GM20000 (cell line): Measurements from ENCODE around the gene NBL1.

Experiments used
- DNase-seq: peaks from one replicate; pipeline ENCODE4 v3.0.0; 2012; ENCODE audit warnings: low spot score
- TF ChIP-seq, protein P1 (sequence below): IDR thresholded peaks from 2 replicates; pipeline ENCODE4 v1.5.1; 2012; ENCODE audit warnings: mild to moderate bottlenecking, control low read depth; ENCODE audit errors: extremely low read depth, missing control alignments

Gene NBL1

GRCh38 chr1:19656780-19657466 is 12.8 kb downstream of the NBL1 start:
- DNase-seq, result no peak
- TF ChIP-seq, protein P1, sequence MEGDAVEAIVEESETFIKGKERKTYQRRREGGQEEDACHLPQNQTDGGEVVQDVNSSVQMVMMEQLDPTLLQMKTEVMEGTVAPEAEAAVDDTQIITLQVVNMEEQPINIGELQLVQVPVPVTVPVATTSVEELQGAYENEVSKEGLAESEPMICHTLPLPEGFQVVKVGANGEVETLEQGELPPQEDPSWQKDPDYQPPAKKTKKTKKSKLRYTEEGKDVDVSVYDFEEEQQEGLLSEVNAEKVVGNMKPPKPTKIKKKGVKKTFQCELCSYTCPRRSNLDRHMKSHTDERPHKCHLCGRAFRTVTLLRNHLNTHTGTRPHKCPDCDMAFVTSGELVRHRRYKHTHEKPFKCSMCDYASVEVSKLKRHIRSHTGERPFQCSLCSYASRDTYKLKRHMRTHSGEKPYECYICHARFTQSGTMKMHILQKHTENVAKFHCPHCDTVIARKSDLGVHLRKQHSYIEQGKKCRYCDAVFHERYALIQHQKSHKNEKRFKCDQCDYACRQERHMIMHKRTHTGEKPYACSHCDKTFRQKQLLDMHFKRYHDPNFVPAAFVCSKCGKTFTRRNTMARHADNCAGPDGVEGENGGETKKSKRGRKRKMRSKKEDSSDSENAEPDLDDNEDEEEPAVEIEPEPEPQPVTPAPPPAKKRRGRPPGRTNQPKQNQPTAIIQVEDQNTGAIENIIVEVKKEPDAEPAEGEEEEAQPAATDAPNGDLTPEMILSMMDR, result no peak

DNA sequence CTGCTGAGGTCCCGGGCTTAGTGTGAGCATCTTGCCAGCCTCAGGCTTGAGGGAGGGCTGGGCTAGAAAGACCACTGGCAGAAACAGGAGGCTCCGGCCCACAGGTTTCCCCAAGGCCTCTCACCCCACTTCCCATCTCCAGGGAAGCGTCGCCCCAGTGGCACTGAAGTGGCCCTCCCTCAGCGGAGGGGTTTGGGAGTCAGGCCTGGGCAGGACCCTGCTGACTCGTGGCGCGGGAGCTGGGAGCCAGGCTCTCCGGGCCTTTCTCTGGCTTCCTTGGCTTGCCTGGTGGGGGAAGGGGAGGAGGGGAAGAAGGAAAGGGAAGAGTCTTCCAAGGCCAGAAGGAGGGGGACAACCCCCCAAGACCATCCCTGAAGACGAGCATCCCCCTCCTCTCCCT is 13.4 kb downstream of the NBL1 start:
- TF ChIP-seq, protein P1, result no peak
- no peak for DNase-seq

- DNase-seq, result no peak
- TF ChIP-seq, protein P1, result no peak
These were observed 14.1 kb downstream of the NBL1 start for GRCh38 chr1:19658186-19658585.

DNA sequence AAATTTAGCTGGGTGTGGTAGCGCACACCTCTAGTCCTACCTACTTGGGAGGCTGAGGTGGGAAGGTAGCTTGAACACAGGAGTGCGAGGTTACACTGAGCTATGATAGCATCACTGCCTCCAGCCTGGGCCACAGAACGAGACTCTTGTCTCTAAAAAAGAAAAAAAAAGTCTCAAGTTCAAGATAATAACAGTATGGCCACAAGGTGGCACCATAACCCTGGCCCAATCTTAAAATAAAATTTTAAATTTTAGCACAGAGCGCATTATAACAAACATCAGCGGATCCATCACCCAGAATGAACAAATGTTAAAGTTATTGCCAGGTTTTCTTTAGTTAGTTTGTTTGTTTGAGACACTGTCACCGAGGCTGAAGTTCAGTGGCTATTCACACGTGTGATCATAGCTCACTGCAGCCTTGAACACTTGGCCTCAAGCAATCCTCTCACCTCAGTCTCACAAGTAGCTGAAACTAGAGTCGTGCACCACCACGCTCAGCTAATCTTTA is 17.7 kb downstream of the NBL1 start:
- TF ChIP-seq, protein P1, result no peak
- DNase-seq, result peak; percentile 61

- DNase-seq, result no peak
- TF ChIP-seq, protein P1, result no peak
These were observed 18.2 kb downstream of the NBL1 start for GRCh38 chr1:19662313-19662712.

DNA sequence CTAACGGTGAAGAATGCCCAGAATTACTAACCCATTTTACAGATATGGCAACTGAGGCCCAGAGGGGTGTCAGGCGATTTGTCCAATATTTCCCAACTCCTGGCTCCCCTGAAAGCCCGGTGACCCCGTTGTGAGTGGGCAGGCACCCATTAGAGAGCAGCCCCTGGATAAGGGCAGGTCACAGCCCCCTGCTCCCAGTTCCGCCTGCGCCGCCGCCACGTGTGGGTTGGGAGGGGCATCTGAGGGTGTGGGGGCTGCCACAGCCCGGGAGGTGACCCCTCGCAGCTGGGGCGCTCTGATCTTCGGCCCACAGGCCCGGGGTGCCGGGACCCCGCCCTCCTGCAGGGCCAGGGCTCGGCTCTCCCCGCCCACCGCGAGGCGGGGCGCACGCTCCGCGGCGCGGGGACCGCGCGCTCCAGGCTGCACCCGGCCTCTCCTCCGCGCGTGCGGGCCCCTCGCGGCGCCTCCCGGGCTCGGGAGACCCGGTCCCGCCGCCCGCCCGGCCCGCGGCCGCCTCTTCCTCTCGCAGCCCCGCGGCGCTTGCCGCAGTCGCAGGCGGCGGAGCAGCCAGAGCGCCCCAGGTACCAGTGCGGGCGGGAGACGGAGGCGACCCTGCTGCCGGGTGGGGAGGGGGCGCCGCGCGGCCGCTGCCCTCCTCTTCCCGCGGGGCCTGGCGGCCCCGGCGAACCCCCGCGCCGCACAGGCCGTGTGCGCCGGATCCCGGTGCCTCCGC is 20.5 kb downstream of the NBL1 start, which contains the start of gene HTR6:
Gene HTR6, plus strand, starts transcription at position 423 of the 733 bp plus-strand sequence. CDS start 879 bp downstream, outside the sequence.
- TF ChIP-seq, protein P1, result no peak
- peak; percentile 79 for DNase-seq

- TF ChIP-seq, protein P1, result no peak
- DNase-seq, result no peak
These were observed 21.0 kb downstream of the NBL1 start for GRCh38 chr1:19665186-19665495.
